HEK293 (cell line): ENCODE results near the gene S1PR5.

ENCODE experiments used
- CTCF ChIA-PET: fragments of 350-600 bp; formaldehyde crosslinking; extraction: SDS; loops from one replicate; lab custom pipeline; 2021; ENCODE audit warnings: antibody characterized with exemption; lab: Yijun Ruan, JAX
- POLR2A ChIA-PET: fragments of 300-600 bp; formaldehyde crosslinking; extraction: SDS; loops from one replicate; lab custom pipeline; 2020; ENCODE audit warnings: antibody characterized with exemption, inconsistent platforms; lab: Yijun Ruan, JAX
- H3K27ac ChIP-seq: fragments of 200-500 bp; sonication (Bioruptor generic); 2 replicates; pipeline ENCODE4 v1.5.1; 2014; ENCODE audit warnings: low read depth, low read length, control low read depth, inconsistent platforms; ENCODE audit errors: extremely low read depth
- H3K36me3 ChIP-seq, 2 experiments: fragments of 200-500 bp in 1 of 2; sonication (Bioruptor generic) in 1 of 2; 1 replicate in 1 of 2; 2 replicates in 1 of 2; pipeline ENCODE4 v1.5.1; 2014 to 2017; ENCODE audit warnings: inconsistent platforms in 2 of 2, low read length in 2 of 2; ENCODE audit not compliant: control insufficient read depth in 2 of 2, insufficient read depth in 1 of 2
- H3K4me1 ChIP-seq: fragments of 200-500 bp; sonication (Bioruptor generic); 2 replicates; pipeline ENCODE4 v1.5.1; 2014; ENCODE audit warnings: mild to moderate bottlenecking, low read length, inconsistent platforms; ENCODE audit not compliant: control insufficient read depth, insufficient read depth
- H3K4me3 ChIP-seq: 2 replicates; pipeline ENCODE4 v1.5.1; 2011; ENCODE audit warnings: low read depth, mild to moderate bottlenecking, control low read depth, low read length, moderate library complexity
- H3K9me3 ChIP-seq: fragments of 200-500 bp; sonication (Bioruptor generic); 2 replicates; pipeline ENCODE4 v1.5.1; 2014; ENCODE audit warnings: low read depth, low read length, inconsistent platforms; ENCODE audit not compliant: control insufficient read depth, insufficient read depth
- AEBP2 ChIP-seq: fragments of 450-650 bp; formaldehyde crosslinking; IDR thresholded peaks from 2 replicates; pipeline ENCODE4 v1.5.1; 2016; ENCODE audit warnings: missing biosample characterization, missing genetic modification characterization, borderline replicate concordance
- GLIS2 ChIP-seq: fragments of 450-650 bp; formaldehyde crosslinking; IDR thresholded peaks from 2 replicates; pipeline ENCODE4 v1.5.1; 2016; ENCODE audit warnings: missing biosample characterization, missing genetic modification characterization
- HIC1 ChIP-seq: fragments of 450-650 bp; formaldehyde crosslinking; IDR thresholded peaks from 2 replicates; pipeline ENCODE4 v1.5.1; 2016; ENCODE audit warnings: missing biosample characterization, missing genetic modification characterization
- IKZF3 ChIP-seq: fragments of 450-650 bp; IDR thresholded peaks from 2 replicates; pipeline ENCODE4 v1.5.0; 2018; ENCODE audit warnings: missing biosample characterization, mild to moderate bottlenecking, missing genetic modification characterization, moderate library complexity
- MZF1 ChIP-seq: fragments of 450-650 bp; formaldehyde crosslinking; IDR thresholded peaks from 2 replicates; pipeline ENCODE4 v1.5.1; 2017; ENCODE audit warnings: missing biosample characterization, missing genetic modification characterization, borderline replicate concordance
- ZBTB1 ChIP-seq: fragments of 450-650 bp; formaldehyde crosslinking; IDR thresholded peaks from 2 replicates; pipeline ENCODE4 v1.5.1; 2016; ENCODE audit warnings: missing biosample characterization, missing genetic modification characterization
- ZBTB17 ChIP-seq: fragments of 450-650 bp; formaldehyde crosslinking; IDR thresholded peaks from 2 replicates; pipeline ENCODE4 v1.5.1; 2016; ENCODE audit warnings: missing biosample characterization, missing genetic modification characterization
- ZBTB44 ChIP-seq: fragments of 450-650 bp; IDR thresholded peaks from 2 replicates; pipeline ENCODE4 v1.5.1; 2018; ENCODE audit warnings: missing biosample characterization, mild to moderate bottlenecking, missing genetic modification characterization
- ZBTB48 ChIP-seq: fragments of 450-650 bp; formaldehyde crosslinking; IDR thresholded peaks from 2 replicates; pipeline ENCODE4 v1.5.1; 2016; ENCODE audit warnings: missing biosample characterization, missing genetic modification characterization
- ZFHX2 ChIP-seq: fragments of 450-650 bp; formaldehyde crosslinking; conservative IDR thresholded peaks from 2 replicates; pipeline ENCODE4 v1.5.1; 2016; ENCODE audit warnings: missing biosample characterization, missing genetic modification characterization
- ZIC2 ChIP-seq: fragments of 450-650 bp; formaldehyde crosslinking; IDR thresholded peaks from 2 replicates; pipeline ENCODE4 v1.5.1; 2016; ENCODE audit warnings: missing biosample characterization, missing genetic modification characterization
- ZNF114 ChIP-seq: fragments of 450-650 bp; formaldehyde crosslinking; IDR thresholded peaks from 2 replicates; pipeline ENCODE4 v1.5.0; 2017; ENCODE audit warnings: missing biosample characterization, missing genetic modification characterization
- ZNF121 ChIP-seq: fragments of 450-650 bp; formaldehyde crosslinking; IDR thresholded peaks from 2 replicates; pipeline ENCODE4 v1.5.1; 2016; ENCODE audit warnings: missing biosample characterization, missing genetic modification characterization
- ZNF140 ChIP-seq: fragments of 450-650 bp; formaldehyde crosslinking; IDR thresholded peaks from 2 replicates; pipeline ENCODE4 v1.5.1; 2016; ENCODE audit warnings: missing biosample characterization, missing genetic modification characterization
- ZNF169 ChIP-seq: fragments of 450-650 bp; formaldehyde crosslinking; IDR thresholded peaks from 2 replicates; pipeline ENCODE4 v1.5.1; 2016; ENCODE audit warnings: missing biosample characterization, missing genetic modification characterization
- ZNF391 ChIP-seq: fragments of 450-650 bp; formaldehyde crosslinking; IDR thresholded peaks from 2 replicates; pipeline ENCODE4 v1.5.1; 2016; ENCODE audit warnings: low read depth, missing biosample characterization, missing genetic modification characterization, borderline replicate concordance
- ZNF514 ChIP-seq: fragments of 450-650 bp; formaldehyde crosslinking; IDR thresholded peaks from 2 replicates; pipeline ENCODE4 v1.5.1; 2016; ENCODE audit warnings: missing biosample characterization, missing genetic modification characterization
- ZNF521 ChIP-seq: fragments of 450-650 bp; formaldehyde crosslinking; IDR thresholded peaks from 2 replicates; pipeline ENCODE4 v1.5.1; 2017; ENCODE audit warnings: missing biosample characterization, mild to moderate bottlenecking, missing genetic modification characterization
- ZNF549 ChIP-seq: fragments of 450-650 bp; IDR thresholded peaks from 2 replicates; pipeline ENCODE4 v1.5.1; 2018; ENCODE audit warnings: missing biosample characterization, missing genetic modification characterization, mild to moderate bottlenecking, inconsistent platforms, moderate library complexity
- ZNF600 ChIP-seq: fragments of 450-650 bp; formaldehyde crosslinking; IDR thresholded peaks from 2 replicates; pipeline ENCODE4 v1.5.1; 2016; ENCODE audit warnings: missing biosample characterization, missing genetic modification characterization
- ZNF639 ChIP-seq: fragments of 450-650 bp; formaldehyde crosslinking; IDR thresholded peaks from 2 replicates; pipeline ENCODE4 v1.5.1; 2016; ENCODE audit warnings: missing biosample characterization, missing genetic modification characterization
- ZNF747 ChIP-seq: fragments of 450-650 bp; formaldehyde crosslinking; IDR thresholded peaks from 2 replicates; pipeline ENCODE4 v1.5.1; 2016; ENCODE audit warnings: missing biosample characterization, missing genetic modification characterization
- ZNF792 ChIP-seq: fragments of 450-650 bp; formaldehyde crosslinking; IDR thresholded peaks from 2 replicates; pipeline ENCODE4 v1.5.1; 2016; ENCODE audit warnings: missing biosample characterization, missing genetic modification characterization

S1PR5 gene

GRCh38 chr19:10520652-10521318 is 3.5 kb upstream of the S1PR5 start:
- ChIA-PET CTCF (interaction anchor here (0.7 kb wide), 1 partner anchor 12 kb away, joined by 3 read pairs; no protein-coding TSS in a partner anchor), POLR2A (no interaction called here)
- Histone ChIP-seq H3K4me3 (no peak overlapping the region), H3K36me3 (no peaks in the 10 kb centered on the region), H3K27ac (no peak overlapping the region), H3K9me3 (no peaks in the 10 kb centered on the region), H3K4me1 (peaks cover 3% of the 10 kb centered on the region; the same call in 1 of the 2 replicates)
- TF ChIP-seq ZNF792 (tag by site-specific recombination) = peak; percentile 85; the same call in 1 of the 2 replicates
- TF ChIP-seq ZNF140 = no peak
- no peak for TF ChIP-seq MZF1
- TF ChIP-seq ZIC2 = peak; percentile 74
- TF ChIP-seq ZNF121 (tag by site-specific recombination) = 0 out of 2 replicates have a peak, but pooled peaks have one; percentile 51
- TF ChIP-seq ZNF514 (tag by site-specific recombination) = no peak
- no peak for TF ChIP-seq IKZF3
- 0 out of 2 replicates have a peak, but pooled peaks have one; percentile 16 for TF ChIP-seq ZNF600

GRCh38 chr19:10519421-10519820 is 2.2 kb upstream of the S1PR5 start:
- H3K4me1 ChIP-seq = peaks cover 3% of the 10 kb centered on the region; the same call in 1 of the 2 replicates
- H3K36me3 ChIP-seq = peaks cover 0 to 3% of the 10 kb centered on the region in 2 experiments; a peak in 1 of 3 replicates
- H3K27ac ChIP-seq = no peak overlapping the region
- CTCF ChIA-PET = interaction anchor here (1.2 kb wide), 1 partner anchor 10 kb away, joined by 4 read pairs; no protein-coding TSS in a partner anchor
- POLR2A ChIA-PET = no interaction called here
- no peak overlapping the region for H3K4me3 ChIP-seq
- TF ChIP-seq ZBTB44 (tag by site-specific recombination) = no peak
- TF ChIP-seq ZNF121 (tag by site-specific recombination) = no peak
- TF ChIP-seq ZNF391 (tag by site-specific recombination) = no peak
- no peaks in the 10 kb centered on the region for H3K9me3 ChIP-seq

GRCh38 chr19:10518444-10519361 is 1.5 kb upstream of the S1PR5 start:
- POLR2A ChIA-PET = interaction anchor here (0.7 kb wide), 1 partner anchor 57 kb away, joined by 5 read pairs; no protein-coding TSS in a partner anchor
- no peak for TF ChIP-seq ZNF747 (tag by site-specific recombination)
- TF ChIP-seq ZBTB17 (tag by site-specific recombination) = no peak
- peak; percentile 65; the same call in 1 of the 2 replicates for TF ChIP-seq IKZF3
- no peak for TF ChIP-seq ZNF639 (tag by site-specific recombination)
- no peak for TF ChIP-seq ZNF169 (tag by site-specific recombination)
- no peak for TF ChIP-seq ZNF521 (tag by site-specific recombination)
- no peak for TF ChIP-seq HIC1 (tag by site-specific recombination)
- TF ChIP-seq ZFHX2 (tag by site-specific recombination) = peak; percentile 36; the same call in 1 of the 2 replicates
- TF ChIP-seq ZNF114 = no peak
- no peak for TF ChIP-seq ZBTB1 (tag by site-specific recombination)
- peak; percentile 32; the same call in 1 of the 2 replicates for TF ChIP-seq GLIS2 (tag by site-specific recombination)
- no peak for TF ChIP-seq AEBP2 (tag by site-specific recombination)
- no peak for TF ChIP-seq ZNF549 (tag by site-specific recombination)
- TF ChIP-seq ZBTB48 (tag by site-specific recombination) = no peak; the same call in 1 of the 2 replicates

More at GRCh38 chr19:10518444-10519361, 1.5 kb upstream of the S1PR5 start:
- H3K9me3 ChIP-seq = no peaks in the 10 kb centered on the region
- no peak overlapping the region for H3K27ac ChIP-seq
- peaks cover 0 to 8% of the 10 kb centered on the region in 2 experiments; a peak in 1 of 3 replicates for H3K36me3 ChIP-seq
- no peak overlapping the region for H3K4me3 ChIP-seq
- H3K4me1 ChIP-seq = peaks cover 3% of the 10 kb centered on the region; the same call in 1 of the 2 replicates
- CTCF ChIA-PET = interaction anchor here (0.6 to 2.2 kb wide), 4 partner anchors 9 to 345 kb away, joined by 3 to 6 read pairs (median 4); no protein-coding TSS in a partner anchor
